Subcutaneous abdominal adipose tissue (tissue), 5 donors: ENCODE measurements around the gene TPGS2.

Experiments used
- H3K27ac ChIP-seq: one replicate; pipeline ENCODE4 v1.7.0; 2013; ENCODE audit warnings: low read depth, mild to moderate bottlenecking, inconsistent platforms, low read length, moderate library complexity
- H3K27me3 ChIP-seq, 5 donors: one replicate each; pipeline ENCODE4 v1.7.0; 2013; ENCODE audit warnings: low read length in 5 of 5, inconsistent platforms in 1 of 5; ENCODE audit not compliant: control insufficient read depth in 5 of 5, insufficient read depth in 4 of 5
- H3K36me3 ChIP-seq, 5 donors: one replicate each; pipeline ENCODE4 v1.7.0; 2013; ENCODE audit warnings: low read length in 5 of 5; ENCODE audit not compliant: control insufficient read depth in 5 of 5, insufficient read depth in 5 of 5
- H3K4me1 ChIP-seq, 5 donors: one replicate each; pipeline ENCODE4 v1.7.0; 2013; ENCODE audit warnings: low read length in 5 of 5, mild to moderate bottlenecking in 3 of 5, moderate library complexity in 1 of 5; ENCODE audit not compliant: control insufficient read depth in 5 of 5, insufficient read depth in 5 of 5
- H3K4me3 ChIP-seq, 5 donors: one replicate each; pipeline ENCODE4 v1.7.0; 2013; ENCODE audit warnings: low read length in 5 of 5, low read depth in 1 of 5
- H3K9ac ChIP-seq, 5 donors: one replicate each; pipeline ENCODE4 v1.7.0; 2013; ENCODE audit warnings: low read length in 5 of 5, mild to moderate bottlenecking in 4 of 5, moderate library complexity in 3 of 5
- H3K9me3 ChIP-seq, 5 donors: one replicate each; pipeline ENCODE4 v1.7.0; 2013; ENCODE audit warnings: low read length in 5 of 5; ENCODE audit not compliant: control insufficient read depth in 5 of 5
- donor health status: healthy.
- donor health status: healthy.
- donor health status: healthy.
- donor health status: healthy.
- donor health status: healthy.

Gene TPGS2

DNA sequence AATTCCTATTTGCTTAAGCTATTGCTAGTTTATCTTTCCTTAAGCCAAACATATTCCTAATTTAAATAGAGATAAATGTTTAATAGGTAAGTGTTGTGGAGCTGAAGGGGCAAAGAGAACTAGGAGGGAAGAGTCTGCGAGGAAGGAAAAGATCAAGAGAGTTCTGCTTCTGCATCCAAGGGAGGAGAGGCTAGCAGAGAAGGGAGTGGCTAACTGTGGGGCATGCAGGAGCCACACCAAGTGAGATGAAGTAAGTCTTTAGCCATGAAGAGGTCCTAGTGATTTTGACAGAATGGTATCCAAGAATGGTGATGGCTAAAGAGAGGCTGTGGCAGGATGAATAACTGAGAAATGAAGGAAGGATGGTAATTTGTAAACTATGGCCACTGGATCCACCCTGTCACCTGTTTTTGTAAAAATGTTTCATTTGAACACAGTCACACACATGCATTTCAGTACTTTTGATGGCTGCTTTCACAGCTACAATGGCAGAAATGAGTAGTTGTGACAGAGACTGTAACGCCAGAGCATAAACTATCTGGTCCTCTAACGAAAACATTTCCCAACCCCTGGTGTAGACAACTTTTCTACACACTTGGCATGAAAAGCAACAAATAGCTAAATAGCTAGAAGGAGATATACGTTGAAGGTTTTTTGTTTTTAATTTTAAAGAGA lies 15.6 kb downstream of the TPGS2 start:
- no peak overlapping the region for H3K4me3 ChIP-seq
- H3K9me3 ChIP-seq = no peaks in the 10 kb centered on the region
- H3K9ac ChIP-seq = peak overlapping the region in 2 of 5 donors; percentile 14 to 51
- H3K27me3 ChIP-seq = no peaks in the 10 kb centered on the region
- H3K4me1 ChIP-seq = peaks cover 0 to 38% (median 30%) of the 10 kb centered on the region in 5 donors
- peaks cover 3 to 22% (median 16%) of the 10 kb centered on the region in 5 donors for H3K36me3 ChIP-seq
- peak overlapping the region; percentile 88 for H3K27ac ChIP-seq

- Histone ChIP-seq H3K27ac (peak overlapping the region; percentile 88), H3K9me3 (no peaks in the 10 kb centered on the region), H3K27me3 (no peaks in the 10 kb centered on the region), H3K4me1 (peaks cover 0 to 38% (median 30%) of the 10 kb centered on the region in 5 donors), H3K4me3 (no peak overlapping the region), H3K36me3 (peaks cover under 1 to 21% (median 16%) of the 10 kb centered on the region in 5 donors), H3K9ac (peak overlapping the region in 1 of 5 donors; percentile 51)
Measured at GRCh38 chr18:36812678-36813077, 16.1 kb downstream of the TPGS2 start.

DNA sequence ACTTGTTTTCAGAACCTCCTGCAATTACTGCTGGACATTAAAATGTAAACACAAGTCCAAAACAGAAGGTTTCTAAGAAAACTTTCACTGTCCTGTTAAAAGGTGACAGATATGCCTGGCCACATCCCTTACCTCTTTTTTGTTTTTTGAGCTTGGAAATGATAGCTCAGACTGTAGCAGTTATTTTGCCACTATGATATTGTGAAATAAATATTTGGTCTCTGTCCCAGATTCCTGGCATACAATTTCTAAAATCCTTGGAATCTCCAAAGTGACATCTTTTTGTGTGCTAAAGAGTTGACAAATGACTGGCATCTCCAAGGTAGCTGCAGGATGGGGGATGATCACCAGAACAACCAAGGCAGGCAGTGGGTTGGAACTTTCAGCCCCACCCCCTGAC lies 16.8 kb downstream of the TPGS2 start:
- Histone ChIP-seq H3K4me3 (no peak overlapping the region), H3K9ac (peak overlapping the region in 4 of 5 donors; percentile 19 to 54 (median 28)), H3K27me3 (no peaks in the 10 kb centered on the region), H3K4me1 (peaks cover 0 to 38% (median 30%) of the 10 kb centered on the region in 5 donors), H3K9me3 (no peaks in the 10 kb centered on the region), H3K36me3 (peaks cover 0 to 21% (median 17%) of the 10 kb centered on the region in 5 donors), H3K27ac (peak overlapping the region; percentile 88)

GRCh38 chr18:36811430-36811829 lies 17.4 kb downstream of the TPGS2 start:
- no peaks in the 10 kb centered on the region for H3K27me3 ChIP-seq
- peak overlapping the region; percentile 88 for H3K27ac ChIP-seq
- peak overlapping the region in 4 of 5 donors; percentile 19 to 54 (median 28) for H3K9ac ChIP-seq
- no peaks in the 10 kb centered on the region for H3K9me3 ChIP-seq
- peaks cover 0 to 38% (median 30%) of the 10 kb centered on the region in 5 donors for H3K4me1 ChIP-seq
- peaks cover 0 to 21% (median 16%) of the 10 kb centered on the region in 5 donors for H3K36me3 ChIP-seq
- H3K4me3 ChIP-seq = no peak overlapping the region

DNA sequence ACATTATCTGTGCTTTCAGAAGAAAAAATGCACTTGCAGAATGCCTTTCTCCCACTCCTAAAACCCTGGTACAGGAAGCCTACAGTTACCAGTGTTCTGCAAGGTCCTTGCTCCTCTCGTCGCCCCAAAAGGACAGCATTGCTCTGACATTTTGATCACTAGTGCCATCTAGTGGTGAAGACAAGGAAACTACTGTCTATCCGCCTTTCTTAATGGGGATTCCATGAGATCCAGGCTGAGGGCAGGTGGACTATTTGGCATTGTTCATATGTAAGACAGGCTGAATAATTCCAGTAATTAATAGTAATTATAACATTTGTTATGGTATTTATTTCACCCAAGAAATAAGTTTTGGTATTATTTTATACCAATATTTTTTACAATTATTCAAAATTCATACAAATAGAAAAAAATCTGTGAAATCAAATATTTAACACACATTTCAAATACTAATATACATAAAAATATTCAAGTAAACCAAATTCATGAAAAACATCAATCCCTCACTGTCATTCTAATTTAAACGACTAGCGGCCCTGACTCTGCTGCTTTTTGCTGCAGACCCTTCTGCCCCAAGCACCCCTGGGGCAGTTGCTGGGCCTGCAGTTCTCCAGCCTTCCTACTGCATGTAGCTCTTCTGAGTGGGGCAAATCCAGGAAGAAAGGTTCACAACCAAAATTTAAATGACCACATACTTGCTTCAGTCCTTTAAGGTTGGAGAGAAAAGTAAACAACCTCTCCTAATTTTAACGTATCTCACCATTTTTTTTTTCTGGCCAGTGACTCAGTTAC lies 19.0 kb downstream of the TPGS2 start:
- peaks cover 0 to 38% (median 30%) of the 10 kb centered on the region in 5 donors for H3K4me1 ChIP-seq
- peaks cover 13 to 32% (median 28%) of the 10 kb centered on the region in 5 donors for H3K36me3 ChIP-seq
- H3K9ac ChIP-seq = no peak overlapping the region
- no peaks in the 10 kb centered on the region for H3K9me3 ChIP-seq
- H3K4me3 ChIP-seq = no peak overlapping the region
- no peaks in the 10 kb centered on the region for H3K27me3 ChIP-seq
- no peak overlapping the region for H3K27ac ChIP-seq

- peaks cover 0 to 34% (median 29%) of the 10 kb centered on the region in 5 donors for H3K4me1 ChIP-seq
- H3K27ac ChIP-seq = no peak overlapping the region
- no peak overlapping the region for H3K4me3 ChIP-seq
- no peaks in the 10 kb centered on the region for H3K27me3 ChIP-seq
- H3K9ac ChIP-seq = no peak overlapping the region
- peaks cover 22 to 41% (median 38%) of the 10 kb centered on the region in 5 donors for H3K36me3 ChIP-seq
- no peaks in the 10 kb centered on the region for H3K9me3 ChIP-seq
Measured at GRCh38 chr18:36808681-36809080, 20.1 kb downstream of the TPGS2 start.

DNA sequence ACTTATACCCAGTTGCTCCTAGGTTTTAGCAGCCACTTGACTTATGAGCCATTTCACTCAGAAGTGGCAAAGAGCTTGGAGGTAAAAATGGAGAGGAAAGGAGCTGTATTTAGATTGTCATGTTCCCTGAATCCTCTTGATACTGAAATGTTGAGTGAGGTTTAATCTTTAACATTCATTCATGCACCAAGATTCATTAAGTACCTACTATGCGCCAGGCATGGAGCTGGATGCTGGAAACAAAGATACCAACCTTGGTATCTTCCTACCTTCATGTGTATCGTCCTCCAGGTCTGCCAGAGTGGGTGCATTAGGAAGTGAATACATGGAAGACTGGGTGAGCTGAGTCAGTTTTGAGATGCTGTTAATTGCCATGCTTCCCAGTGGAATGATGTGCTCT lies 23.7 kb downstream of the TPGS2 start:
- H3K36me3 ChIP-seq = peaks cover 38 to 67% (median 52%) of the 10 kb centered on the region in 5 donors
- H3K9ac ChIP-seq = no peak overlapping the region
- H3K9me3 ChIP-seq = no peaks in the 10 kb centered on the region
- no peak overlapping the region for H3K27ac ChIP-seq
- H3K4me1 ChIP-seq = peaks cover 0 to 2% (median 0%) of the 10 kb centered on the region in 5 donors
- H3K27me3 ChIP-seq = no peaks in the 10 kb centered on the region
- no peak overlapping the region for H3K4me3 ChIP-seq

DNA sequence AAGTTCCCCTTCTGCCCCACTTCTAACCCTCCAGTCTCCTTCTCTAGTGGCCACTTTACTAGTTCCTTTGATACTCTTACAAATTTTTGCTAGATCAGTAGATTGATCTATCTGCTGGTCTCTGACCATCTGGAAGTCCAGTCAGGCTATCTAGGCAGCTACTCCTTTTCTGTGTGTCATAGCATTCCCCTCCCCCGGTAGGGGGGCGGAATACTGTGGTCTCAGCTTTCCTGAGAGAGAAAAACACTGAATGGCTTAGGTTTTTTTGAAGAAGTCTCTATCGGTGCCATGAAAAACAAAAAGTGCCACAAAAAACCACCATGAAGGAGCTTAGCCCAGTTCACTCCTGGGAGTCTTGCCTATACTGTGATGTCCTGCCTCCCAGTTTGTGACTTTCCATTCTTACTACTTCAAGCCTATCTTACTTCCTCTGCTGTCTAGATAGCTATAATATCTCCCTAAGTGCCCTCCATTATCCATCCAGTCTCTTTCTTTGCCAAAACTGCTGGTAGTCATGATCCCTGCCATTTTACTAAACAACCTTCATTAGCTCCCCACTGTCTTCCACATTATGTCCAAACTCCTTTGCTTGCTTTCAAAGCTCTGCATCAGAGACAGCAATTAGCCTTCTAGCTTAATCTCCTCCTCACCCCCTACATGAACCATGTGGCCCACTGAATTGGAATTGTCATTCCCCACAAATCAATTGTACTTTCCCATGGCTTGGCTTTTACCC lies 29.9 kb downstream of the TPGS2 start:
- no peaks in the 10 kb centered on the region for H3K9me3 ChIP-seq
- no peak overlapping the region for H3K9ac ChIP-seq
- H3K36me3 ChIP-seq = peaks cover 41 to 89% (median 65%) of the 10 kb centered on the region in 5 donors
- no peak overlapping the region for H3K4me3 ChIP-seq
- H3K4me1 ChIP-seq = no peaks in the 10 kb centered on the region
- H3K27ac ChIP-seq = no peak overlapping the region
- H3K27me3 ChIP-seq = no peaks in the 10 kb centered on the region

DNA sequence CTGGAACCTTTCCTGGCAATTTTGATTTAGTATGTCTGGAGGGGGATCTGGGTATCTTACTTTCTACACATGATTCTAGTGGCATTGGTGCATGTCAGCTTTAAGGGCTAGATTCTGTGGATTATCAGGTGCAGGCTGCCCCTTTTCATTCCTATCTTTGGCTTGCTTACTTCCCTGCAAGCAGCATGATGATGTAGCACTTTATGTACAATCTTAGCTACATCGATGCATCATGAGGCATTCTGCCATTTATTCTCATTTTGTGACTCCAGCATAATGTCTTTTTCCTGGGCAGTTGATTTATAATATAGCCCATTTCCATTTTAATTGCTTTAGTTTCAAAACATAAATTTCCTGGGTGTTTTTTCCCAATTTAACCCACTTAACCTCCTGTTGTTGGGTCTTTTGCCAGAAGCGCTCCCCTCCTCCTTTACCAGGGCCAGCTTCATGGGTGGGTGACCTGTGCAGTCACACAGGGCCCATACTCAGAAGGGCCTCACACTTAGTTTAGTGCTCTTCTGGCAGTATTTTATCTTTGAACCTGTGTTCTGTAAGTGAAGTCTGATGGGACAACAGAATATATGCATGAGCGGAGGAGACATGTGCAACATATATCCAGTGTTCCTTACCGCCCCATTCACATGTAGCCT lies 36.0 kb downstream of the TPGS2 start:
- peaks cover 30 to 69% (median 43%) of the 10 kb centered on the region in 5 donors for H3K36me3 ChIP-seq
- H3K4me1 ChIP-seq = no peaks in the 10 kb centered on the region
- H3K9me3 ChIP-seq = no peaks in the 10 kb centered on the region
- H3K9ac ChIP-seq = no peak overlapping the region
- H3K27me3 ChIP-seq = no peaks in the 10 kb centered on the region
- no peak overlapping the region for H3K27ac ChIP-seq
- no peak overlapping the region for H3K4me3 ChIP-seq
